COLO668 (cell line): ENCODE results near the gene PRR33.

ENCODE experiments used
- DNase-seq: peaks from one replicate; lab custom pipeline; 2025; ENCODE audit not compliant: unreplicated experiment; lab: John Stamatoyannopoulos, UW

Gene PRR33

DNA sequence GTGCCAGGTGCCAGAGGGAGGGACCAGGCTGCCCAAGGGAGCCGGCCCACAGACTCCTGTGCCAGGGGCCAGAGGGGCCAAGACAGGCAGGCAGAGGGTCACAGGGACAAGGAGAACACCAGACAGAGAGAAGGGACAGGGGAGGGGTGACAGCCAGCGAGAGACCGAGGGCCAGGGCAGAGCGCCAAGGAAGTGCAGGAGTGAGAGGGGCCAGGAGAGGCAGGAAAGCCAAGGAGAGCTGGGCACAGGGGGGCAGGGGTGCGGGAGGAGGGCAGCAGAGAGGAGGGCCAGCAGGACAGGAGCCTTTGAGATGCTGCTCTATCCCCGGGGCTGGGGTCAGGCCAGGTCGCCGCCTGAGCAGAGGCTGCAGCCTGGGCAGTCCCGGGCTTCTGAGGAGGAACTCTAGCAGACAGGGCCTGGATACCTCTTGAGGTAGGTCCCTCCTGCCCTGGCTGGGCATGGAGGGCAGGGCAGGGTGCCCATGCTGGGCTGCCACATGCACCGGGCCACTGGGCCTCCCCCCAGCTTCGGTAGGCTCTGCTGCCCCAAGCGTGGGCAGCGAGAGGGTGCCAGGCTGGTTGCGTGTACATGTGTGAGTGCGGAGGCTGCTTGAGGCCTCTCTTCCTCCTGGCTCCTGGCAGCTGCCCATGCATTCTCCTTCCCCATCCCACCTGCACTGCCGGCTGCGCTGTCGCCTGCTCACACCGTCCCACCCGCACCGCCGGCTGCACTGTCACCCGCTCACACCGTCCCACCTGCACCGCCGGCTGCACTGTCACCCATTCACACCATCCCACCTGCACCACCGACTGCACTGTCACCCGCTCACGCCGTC lies 26.6 kb downstream of the PRR33 start:
- no peak for DNase-seq

DNA sequence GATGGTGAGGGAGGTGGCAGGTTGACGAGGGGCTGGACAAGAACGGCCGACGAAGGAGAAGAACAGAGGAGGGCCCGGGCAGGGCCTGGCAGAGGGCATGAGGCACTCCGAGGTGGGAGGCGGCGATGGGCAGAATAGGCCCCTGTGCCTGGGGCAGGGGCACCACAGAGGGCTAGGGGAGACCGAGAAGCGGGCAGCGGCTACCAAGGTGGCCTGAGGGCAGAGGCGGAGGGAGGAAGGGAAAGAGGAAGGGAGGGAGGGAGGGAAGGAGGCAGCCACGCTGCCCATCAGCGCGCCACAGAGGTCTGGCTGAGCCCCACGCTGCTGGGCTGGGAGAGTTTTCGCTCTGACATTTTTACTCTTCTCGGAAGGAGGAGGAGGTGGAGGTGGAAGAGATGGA lies 27.5 kb downstream of the PRR33 start:
- no peak for DNase-seq

GRCh38 chr11:1863352-1864216 lies 28.1 kb downstream of the PRR33 start:
- DNase-seq = peak; percentile 8

DNA sequence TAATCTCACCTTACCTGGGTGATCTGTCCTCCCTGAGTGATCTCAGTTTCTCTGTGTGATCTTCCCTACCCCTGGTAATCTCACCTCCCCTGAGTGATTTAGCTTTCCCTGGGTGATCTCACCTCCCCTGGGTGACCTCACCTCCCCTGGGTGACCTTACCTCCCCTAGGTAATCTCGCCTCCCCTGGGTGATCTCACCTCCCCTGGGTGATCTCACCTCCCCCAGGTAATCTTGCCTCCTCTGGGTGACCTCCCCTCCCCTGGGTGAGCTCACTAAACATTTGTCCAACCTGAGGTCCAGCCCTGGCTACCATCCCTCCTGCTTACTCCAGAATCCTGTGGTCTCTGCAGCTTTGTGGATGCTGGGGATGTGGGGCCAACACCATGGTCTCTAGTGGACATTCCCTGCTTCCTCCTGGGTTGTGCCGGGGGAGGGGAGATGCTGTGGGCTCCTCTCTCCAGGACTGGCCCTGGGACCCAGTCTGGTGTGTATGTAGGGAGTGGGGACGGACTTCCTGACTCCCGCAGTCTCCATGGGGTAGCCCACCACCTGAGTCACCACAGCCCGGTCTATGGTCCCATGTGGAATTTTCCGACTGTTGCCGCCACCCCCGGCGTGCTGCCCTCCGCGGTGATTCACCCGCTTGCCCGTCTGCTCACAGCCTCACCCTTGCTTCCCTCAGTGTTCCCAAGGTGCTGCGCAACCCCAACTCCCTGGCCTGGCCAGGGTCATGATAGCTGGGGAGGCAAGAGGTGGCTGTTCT lies 28.9 kb downstream of the PRR33 start:
- DNase-seq = no peak

DNA sequence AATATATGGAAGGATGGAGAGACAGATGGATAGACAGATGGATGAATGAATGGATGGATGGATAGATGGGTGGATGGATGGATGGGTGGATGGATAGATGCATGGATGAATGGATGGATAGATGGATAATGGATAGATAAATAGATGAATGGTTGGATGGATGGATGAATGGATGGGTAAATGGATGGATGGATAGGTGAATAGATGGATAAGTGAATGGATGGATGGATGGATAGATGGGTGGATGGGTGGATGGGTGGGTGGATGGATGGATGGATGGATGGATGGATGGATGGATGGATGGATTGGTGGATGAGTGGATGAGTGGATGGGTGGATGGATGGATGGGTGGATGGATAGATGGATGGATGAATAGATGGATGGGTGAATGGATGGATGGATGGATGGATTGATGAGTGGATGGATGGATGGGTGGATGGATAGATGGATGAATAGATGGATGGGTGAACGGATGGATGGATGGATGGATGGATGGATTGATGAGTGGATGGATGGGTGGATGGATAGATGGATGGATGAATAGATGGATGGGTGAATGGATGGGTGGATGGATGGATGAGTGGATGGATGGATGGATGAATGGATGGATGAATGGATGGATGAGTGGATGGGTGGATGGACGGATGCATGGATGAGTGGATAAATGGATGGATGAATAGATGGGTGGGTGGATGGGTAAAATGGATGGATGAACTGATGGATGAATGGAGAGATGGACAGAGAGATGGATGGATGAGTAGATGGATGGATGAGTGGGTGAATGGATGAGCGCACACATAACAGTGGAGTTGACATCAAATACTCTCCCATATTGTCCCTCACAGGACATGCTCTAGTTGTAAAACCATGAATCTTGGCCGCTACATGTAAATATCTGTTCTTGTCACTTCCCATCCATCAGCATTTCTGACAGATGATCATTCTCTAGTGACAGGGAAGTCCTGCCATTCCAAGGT lies 30.0 kb downstream of the PRR33 start:
- DNase-seq = no peak

- no peak for DNase-seq
These were observed 31.6 kb downstream of the PRR33 start for GRCh38 chr11:1860108-1860507.

DNA sequence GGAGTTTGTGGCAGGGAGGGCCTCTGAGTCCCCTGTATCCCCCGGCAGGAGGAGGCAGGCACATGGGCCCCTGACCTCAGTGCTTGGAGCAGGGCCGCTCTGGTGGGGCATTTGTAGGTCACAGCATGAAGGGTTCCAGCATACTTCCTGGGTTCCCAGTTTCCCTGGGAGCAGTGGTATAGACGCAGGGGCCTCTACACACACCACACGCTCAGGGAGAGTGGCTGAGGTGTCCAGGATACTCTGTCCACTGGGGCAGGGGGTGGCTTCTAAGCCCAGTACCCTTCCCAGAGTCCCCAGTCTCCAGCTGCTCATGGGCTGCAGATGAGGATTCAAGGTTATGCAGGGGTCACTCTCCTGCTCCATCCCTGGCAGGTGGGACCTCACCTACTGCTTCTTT lies 32.7 kb downstream of the PRR33 start:
- no peak for DNase-seq

DNA sequence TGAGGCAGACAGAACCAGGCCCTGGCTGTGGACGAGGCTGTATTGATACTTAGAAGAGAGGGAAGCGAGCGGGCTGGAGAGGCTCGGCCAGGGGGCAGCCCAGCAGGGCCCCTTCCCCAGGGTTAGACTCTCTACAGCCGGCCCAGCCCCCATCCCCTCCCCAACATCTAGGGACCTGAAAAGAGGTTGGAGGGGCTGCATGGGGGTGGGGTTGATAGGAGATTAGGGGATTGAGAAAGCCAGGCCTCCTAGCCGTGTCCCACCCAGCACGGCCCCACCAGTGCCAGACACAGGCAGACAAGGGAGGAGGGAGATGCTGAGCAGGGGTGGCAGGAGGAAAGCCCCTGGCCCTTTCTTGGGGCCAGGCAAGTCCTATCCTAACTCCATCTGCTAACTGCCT lies 33.1 kb downstream of the PRR33 start:
- no peak for DNase-seq

GRCh38 chr11:1858154-1858553 lies 33.5 kb downstream of the PRR33 start:
- no peak for DNase-seq

DNA sequence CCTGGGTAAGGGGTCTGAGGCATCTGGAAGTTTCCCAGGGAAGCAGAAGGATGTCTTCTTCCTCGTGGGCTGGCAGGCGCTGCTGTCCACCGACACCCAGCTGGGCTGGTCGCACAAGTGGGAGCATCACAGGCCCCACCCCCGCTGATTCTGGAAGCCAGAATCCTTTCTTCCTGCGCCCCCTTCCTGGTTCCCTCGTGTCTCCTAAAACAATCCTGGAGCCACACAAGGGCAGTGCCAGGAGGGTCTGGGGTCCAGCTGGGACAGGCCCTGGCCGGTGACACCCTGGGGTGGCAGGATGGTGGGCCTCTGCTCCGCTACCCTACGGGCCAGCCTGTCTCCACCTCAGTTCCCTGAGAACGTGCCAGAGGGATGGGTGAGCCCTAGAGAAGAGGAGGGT lies 34.6 kb downstream of the PRR33 start:
- no peak for DNase-seq

GRCh38 chr11:1856306-1857005 lies 35.2 kb downstream of the PRR33 start:
- DNase-seq = no peak

DNA sequence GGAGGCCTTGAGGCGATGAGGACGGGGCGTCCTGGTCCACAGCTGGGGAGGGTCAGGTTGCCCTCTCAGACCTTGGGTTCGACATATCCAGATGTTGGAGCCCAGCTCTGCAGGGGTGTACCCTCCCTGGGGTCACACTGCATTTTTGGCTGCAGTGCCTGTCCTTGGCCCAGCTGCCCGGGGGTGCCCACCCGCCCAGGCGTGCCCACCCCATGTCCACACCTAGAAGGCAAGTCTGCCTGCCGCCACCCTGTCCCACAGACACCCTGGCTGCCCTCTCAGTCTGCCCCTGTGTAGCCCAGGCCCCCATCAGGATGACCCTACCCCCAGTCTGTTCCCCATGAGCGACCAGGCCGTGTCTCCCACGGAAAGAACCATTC lies 35.8 kb downstream of the PRR33 start:
- no peak for DNase-seq

DNA sequence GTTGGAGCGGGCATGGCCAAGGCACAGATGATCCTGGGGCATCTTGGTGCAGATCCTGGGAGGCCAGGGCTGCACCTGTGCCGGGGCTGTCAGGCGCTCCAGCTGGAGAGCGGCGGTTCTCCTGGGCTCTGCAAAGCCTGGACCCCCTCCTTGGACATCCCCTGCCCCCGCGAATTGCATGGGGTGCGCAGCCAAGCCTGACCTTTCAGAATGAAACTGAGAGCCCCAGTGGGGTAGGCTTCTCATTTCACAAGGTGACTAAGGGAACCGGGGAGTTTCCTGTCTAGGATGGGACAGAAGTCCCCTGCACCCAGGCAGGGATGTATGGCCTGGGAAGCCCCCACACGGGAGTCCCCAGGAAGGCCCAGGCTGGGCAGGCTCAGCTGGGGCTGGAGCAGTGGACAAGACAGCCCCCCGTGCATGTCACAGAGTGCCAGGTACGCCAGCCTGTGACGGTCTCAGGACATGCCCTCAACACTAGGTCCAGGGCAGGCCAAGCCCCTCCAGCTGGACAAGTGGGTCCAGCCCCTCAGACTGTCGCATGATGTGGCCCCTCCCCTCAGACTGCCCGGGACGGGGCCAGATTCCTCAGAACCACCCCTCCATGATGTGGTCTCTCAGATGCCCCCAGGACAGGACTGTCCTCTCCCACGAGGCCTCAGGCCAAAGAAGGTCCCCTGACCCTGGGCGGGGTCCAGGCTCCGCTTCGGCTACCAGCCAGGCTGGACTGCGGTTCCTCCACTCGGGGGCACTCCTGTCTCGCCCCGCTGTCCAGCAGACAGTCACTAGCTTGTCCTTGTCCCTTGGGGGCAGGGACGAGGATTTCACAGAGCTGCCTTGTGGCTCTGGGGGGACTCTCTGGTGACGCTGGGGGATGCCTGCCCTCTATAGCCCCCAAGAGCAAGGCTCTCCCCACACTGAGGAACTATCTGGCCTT lies 36.5 kb downstream of the PRR33 start:
- no peak for DNase-seq

DNA sequence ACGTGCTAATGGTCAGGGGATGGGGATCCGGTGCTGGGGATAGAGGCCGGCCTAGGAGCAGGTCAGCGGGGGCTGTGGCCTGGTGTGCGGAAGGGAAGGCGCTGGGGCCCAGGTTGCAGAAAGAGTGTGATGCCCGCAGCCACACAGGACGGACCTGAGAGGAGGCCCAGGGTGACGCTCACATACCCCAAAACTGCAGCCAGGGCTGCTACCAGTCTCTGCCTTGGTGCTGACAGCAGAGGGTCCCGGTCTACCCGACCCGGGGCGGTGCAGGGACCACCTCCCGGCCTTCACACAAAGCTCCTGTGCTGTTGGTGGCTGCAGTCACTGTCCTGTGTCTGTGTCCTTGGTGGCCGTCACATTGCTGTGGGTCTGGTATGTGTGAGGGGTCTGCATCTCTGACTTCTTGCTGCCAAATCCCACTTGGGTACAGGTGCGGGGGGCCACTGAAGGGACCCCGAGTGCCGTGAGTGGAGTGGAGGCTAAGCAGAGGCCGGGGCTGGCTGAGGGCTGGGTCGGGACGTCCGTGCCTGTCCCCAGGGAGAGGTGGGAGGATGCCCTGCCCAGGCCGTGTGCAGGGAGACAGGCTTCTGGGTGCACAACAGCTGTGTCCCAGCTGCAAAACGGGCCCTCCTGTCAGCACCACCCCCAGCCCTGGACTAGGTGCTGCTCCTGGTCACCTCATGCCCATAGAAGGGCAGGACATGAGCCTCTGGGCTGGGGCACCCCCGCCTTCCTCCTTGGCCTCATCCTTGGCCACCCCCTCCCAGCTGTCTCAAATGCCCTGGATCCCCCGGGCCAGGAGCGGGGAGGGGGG lies 37.4 kb downstream of the PRR33 start:
- DNase-seq = no peak

DNA sequence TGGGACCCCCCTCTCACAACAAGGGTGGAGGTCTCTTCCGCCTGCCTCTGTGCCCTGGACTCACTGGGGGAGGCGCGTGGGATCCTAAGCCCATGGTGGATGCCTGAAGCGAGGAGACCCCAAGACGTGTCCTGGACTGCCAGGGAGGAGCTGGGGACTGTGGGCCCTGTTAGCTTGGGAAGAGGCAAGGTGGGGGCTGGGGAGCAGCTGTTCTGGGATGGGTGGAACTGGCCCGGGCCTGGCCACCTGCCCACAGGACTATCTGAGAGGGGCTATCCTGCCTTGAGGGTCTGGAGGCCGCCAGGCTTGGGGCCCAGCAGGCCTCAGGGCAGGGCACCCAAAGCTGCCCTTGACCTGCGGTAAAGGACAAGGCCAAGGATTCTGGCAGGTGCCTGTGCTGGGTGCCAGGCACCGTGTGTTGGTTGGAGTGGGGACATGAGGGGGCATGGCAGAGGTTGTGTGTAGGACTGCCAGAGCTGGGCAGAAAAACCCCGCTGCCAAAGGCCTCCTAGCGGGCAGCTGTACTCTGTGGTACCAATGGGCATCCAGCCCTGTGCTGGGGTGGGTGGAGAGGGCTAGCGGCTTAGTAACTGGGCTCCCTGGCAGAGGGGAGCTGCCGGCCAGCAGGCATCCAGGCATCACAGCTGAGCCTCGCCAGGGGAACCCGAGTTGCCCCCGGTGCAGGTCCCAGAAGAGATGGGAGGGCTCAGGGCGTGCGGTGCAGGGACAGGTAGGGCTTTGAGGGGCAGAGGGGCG lies 38.1 kb downstream of the PRR33 start:
- no peak for DNase-seq

- DNase-seq = no peak
These were observed 38.8 kb downstream of the PRR33 start, which contains the start of gene LSP1 for GRCh38 chr11:1852877-1853276. Gene LSP1, plus strand, starts transcription at chr11:1853084. Its CDS starts 61 bp downstream, at chr11:1853145.

- no peak for DNase-seq
These were observed 39.3 kb downstream of the PRR33 start for GRCh38 chr11:1852271-1852876.
